Body of pancreas (tissue), 4 donors: ENCODE measurements around the gene SSH2.

ENCODE experiments used
- CTCF ChIP-seq, 7 experiments: fragments of 450-650 bp in 4 of 7; fragments of 200-600 bp in 3 of 7; sonication (generic) in 3 of 7; IDR thresholded peaks; one replicate each; pipeline ENCODE4 v1.5.1; 2016 to 2019; ENCODE audit warnings: antibody characterized with exemption in 7 of 7
- POLR2A ChIP-seq, 3 donors: fragments of 450-650 bp; IDR thresholded peaks; one replicate each; pipeline ENCODE4 v1.6.1; 2016; ENCODE audit warnings: antibody characterized with exemption in 3 of 3, mild to moderate bottlenecking in 2 of 3

GRCh38 chr17:29726715-29727252 is 203.2 kb downstream of the SSH2 start:
- TF ChIP-seq CTCF (IDR thresholded peaks at IDR 0.05): no peak
- no peak for TF ChIP-seq POLR2A (IDR thresholded peaks at IDR 0.05)
